Astrocyte of the cerebellum (primary cell): ENCODE measurements around the gene MAN2A2.

Experiments used
- DNase-seq: peaks from one replicate; pipeline ENCODE4 v3.0.0-alpha.2; 2011; ENCODE audit warnings: low read depth
- H3K4me3 ChIP-seq: 2 replicates; pipeline ENCODE4 v1.5.1; 2011; ENCODE audit warnings: mild to moderate bottlenecking, low read depth, low read length, moderate library complexity
- CTCF ChIP-seq: IDR thresholded peaks from 2 replicates; pipeline ENCODE4 v1.5.1; 2012; ENCODE audit warnings: low read length, low read depth, moderate library complexity, mild to moderate bottlenecking; ENCODE audit errors: missing control alignments
- in situ Hi-C: cut with HindIII; loops from 2 replicates; pipeline ENCODE4 v1.10.0; 2017; ENCODE audit warnings: low sequenced_read_pairs

The MAN2A2 gene

GRCh38 chr15:90946941-90947576 is 44.0 kb downstream of the MAN2A2 start:
- DNase-seq, result no peak
- H3K4me3 ChIP-seq, result no peak overlapping the region
- TF ChIP-seq CTCF, result no peak
- in situ Hi-C loops, result no loop called here

GRCh38 chr15:90947577-90948357 is 44.7 kb downstream of the MAN2A2 start:
- no peak for TF ChIP-seq CTCF
- in situ Hi-C loops, result no loop called here

GRCh38 chr15:90948506-90948905 is 45.4 kb downstream of the MAN2A2 start:
- H3K4me3 ChIP-seq, result no peak overlapping the region
- in situ Hi-C loops, result no loop called here
- DNase-seq, result no peak
- no peak for TF ChIP-seq CTCF

More at GRCh38 chr15:90947577-90948357, 44.7 kb downstream of the MAN2A2 start:
- DNase-seq, result no peak
- no peak overlapping the region for H3K4me3 ChIP-seq

- DNase-seq, result no peak
- H3K4me3 ChIP-seq, result no peak overlapping the region
- in situ Hi-C loops, result no loop called here
- no peak for TF ChIP-seq CTCF
Measured at GRCh38 chr15:90949979-90950675, 47.0 kb downstream of the MAN2A2 start.

GRCh38 chr15:90950676-90951075 is 47.6 kb downstream of the MAN2A2 start:
- no peak overlapping the region for H3K4me3 ChIP-seq
- in situ Hi-C loops, result no loop called here
- no peak for DNase-seq
- no peak for TF ChIP-seq CTCF

GRCh38 chr15:90952901-90953677 is 50.0 kb downstream of the MAN2A2 start:
- TF ChIP-seq CTCF, result no peak
- in situ Hi-C loops, result no loop called here
- no peak overlapping the region for H3K4me3 ChIP-seq
- DNase-seq, result no peak
